CD4-positive, CD25-positive, alpha-beta regulatory T cell (primary cell): ENCODE results near the gene TRAF2. TPM values are rescaled to one million over a fixed set of nuclear protein-coding genes. Genes with fewer than 3 reads are reported as not detected.

ENCODE experiments used
- ATAC-seq, 2 donors: fragments of 150-1000 bp; cut with Tn5 transposase; one replicate each; pipeline ENCODE4 v1.10.0; 2021; ENCODE audit warnings: low read depth in 2 of 2, moderate number of reproducible peaks in 2 of 2, moderate library complexity in 1 of 2
- DNase-seq, 3 donors: peaks; one replicate each; pipeline versions ENCODE4 v3.0.0 to v3.0.0-alpha.2; 2012 to 2022; ENCODE audit warnings: mixed read lengths in 1 of 3
- H3K27ac ChIP-seq: one replicate; pipeline ENCODE4 v1.7.0; 2013; ENCODE audit warnings: mild to moderate bottlenecking, low read length; ENCODE audit not compliant: insufficient read depth, poor library complexity, severe bottlenecking
- H3K27me3 ChIP-seq: one replicate; pipeline ENCODE4 v1.7.0; 2013; ENCODE audit warnings: low read length; ENCODE audit not compliant: control insufficient read depth, insufficient read depth
- H3K36me3 ChIP-seq: one replicate; pipeline ENCODE4 v1.7.0; 2013; ENCODE audit warnings: mild to moderate bottlenecking, low read length, moderate library complexity; ENCODE audit not compliant: control insufficient read depth, insufficient read depth
- H3K4me1 ChIP-seq: 2 replicates; pipeline ENCODE4 v1.7.0; 2013; ENCODE audit warnings: mild to moderate bottlenecking, low read length; ENCODE audit not compliant: insufficient read depth, control insufficient read depth, poor library complexity, severe bottlenecking
- H3K4me3 ChIP-seq: one replicate; pipeline ENCODE4 v1.7.0; 2013; ENCODE audit warnings: low read depth, mild to moderate bottlenecking, low read length, moderate library complexity
- H3K9me3 ChIP-seq, 2 experiments: 1 replicate in 1 of 2; 2 replicates in 1 of 2; pipeline ENCODE4 v1.7.0; 2013; ENCODE audit warnings: low read length in 2 of 2, mild to moderate bottlenecking in 1 of 2, moderate library complexity in 1 of 2; ENCODE audit not compliant: control insufficient read depth in 2 of 2
- H3K27ac Mint-ChIP-seq, 3 donors: one replicate each; pipeline ENCODE4 v1.8.0; 2020 to 2022; ENCODE audit warnings: mild to moderate bottlenecking in 3 of 3, mixed read lengths in 3 of 3, moderate library complexity in 2 of 3
- H3K27me3 Mint-ChIP-seq: one replicate; pipeline ENCODE4 v1.8.0; 2022; ENCODE audit warnings: mild to moderate bottlenecking, mixed read lengths
- H3K36me3 Mint-ChIP-seq: one replicate; pipeline ENCODE4 v1.8.0; 2020; ENCODE audit warnings: mixed read lengths
- H3K4me1 Mint-ChIP-seq, 4 donors: one replicate each; pipeline ENCODE4 v1.8.0; 2020 to 2022; ENCODE audit warnings: mixed read lengths in 4 of 4, mild to moderate bottlenecking in 1 of 4
- H3K4me3 Mint-ChIP-seq, 4 donors: one replicate each; pipeline ENCODE4 v1.8.0; 2020 to 2022; ENCODE audit warnings: mild to moderate bottlenecking in 4 of 4, mixed read lengths in 4 of 4, moderate library complexity in 3 of 4
- H3K9me3 Mint-ChIP-seq, 7 donors: one replicate each; pipeline ENCODE4 v1.8.0; 2020 to 2022; ENCODE audit warnings: mixed read lengths in 7 of 7, mild to moderate bottlenecking in 3 of 7, moderate library complexity in 2 of 7
- polyA plus RNA-seq, 4 donors: library from polyadenylated mRNA; unstranded; fragments of 300-500 nt; fragmentation: Illumina TruSeq; gene quantifications; one replicate each; pipeline ENCODE4 v1.2.3, GENCODE V29; 2021
- total RNA-seq: library from RNA; stranded (reverse); gene quantifications from one replicate; pipeline ENCODE4 v1.2.3, GENCODE V29; 2022

Gene TRAF2
- total and polyA plus RNA-seq, 5 donors from 2014 or later, result 11.0 to 28.6 (median 16.8) TPM

DNA sequence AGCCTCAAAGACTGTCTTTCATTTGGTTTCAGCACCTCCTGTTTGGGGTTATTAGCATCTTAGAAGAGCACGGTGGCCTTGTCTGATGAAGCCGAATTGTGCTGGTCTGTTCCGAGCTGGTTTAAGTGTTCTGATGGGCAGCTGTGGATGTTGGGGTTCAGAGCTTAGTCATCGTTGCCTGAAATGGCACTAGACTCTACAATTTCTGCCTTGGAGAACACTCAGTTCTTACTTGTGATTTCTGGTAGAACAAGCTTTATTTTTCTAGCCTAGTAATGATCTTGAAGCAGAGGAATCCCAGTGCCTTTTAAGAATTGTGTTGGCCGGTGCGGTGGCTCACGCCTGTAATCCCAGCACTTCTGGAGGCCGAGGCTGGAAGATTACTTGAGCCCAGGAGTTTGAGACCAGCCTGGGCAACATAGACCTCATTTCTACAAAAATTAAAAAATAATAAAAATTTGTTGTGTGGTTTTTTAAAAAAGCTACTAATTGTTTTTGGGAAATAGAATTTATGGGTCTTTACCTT, 50.4 kb downstream of the TRAF2 start:
- H3K4me3 Mint-ChIP-seq, result peak overlapping the region in 1 of 4 donors; percentile 34

GRCh38 chr9:136937186-136938001, 51.1 kb downstream of the TRAF2 start:
- ATAC-seq, result no peak
- no peak overlapping the region for H3K27ac Mint-ChIP-seq

More for the DNA sequence above, 50.4 kb downstream of the TRAF2 start:
- no peak overlapping the region for H3K4me3 ChIP-seq
- Mint-ChIP-seq H3K27ac (peak overlapping the region in 1 of 3 donors; percentile 22), H3K9me3 (peaks cover 0 to 3% (median 0%) of the 10 kb centered on the region in 7 donors), H3K27me3 (no peaks in the 10 kb centered on the region), H3K4me1 (peaks cover 0 to 9% (median 3%) of the 10 kb centered on the region in 4 donors), H3K36me3 (peaks cover 20% of the 10 kb centered on the region)
- no peak overlapping the region for H3K27ac ChIP-seq
- no peak for DNase-seq
- peaks cover 19% of the 10 kb centered on the region for H3K36me3 ChIP-seq
- no peaks in the 10 kb centered on the region for H3K4me1 ChIP-seq
- no peaks in the 10 kb centered on the region for H3K9me3 ChIP-seq
- H3K27me3 ChIP-seq, result no peaks in the 10 kb centered on the region
- ATAC-seq, result no peak

DNA sequence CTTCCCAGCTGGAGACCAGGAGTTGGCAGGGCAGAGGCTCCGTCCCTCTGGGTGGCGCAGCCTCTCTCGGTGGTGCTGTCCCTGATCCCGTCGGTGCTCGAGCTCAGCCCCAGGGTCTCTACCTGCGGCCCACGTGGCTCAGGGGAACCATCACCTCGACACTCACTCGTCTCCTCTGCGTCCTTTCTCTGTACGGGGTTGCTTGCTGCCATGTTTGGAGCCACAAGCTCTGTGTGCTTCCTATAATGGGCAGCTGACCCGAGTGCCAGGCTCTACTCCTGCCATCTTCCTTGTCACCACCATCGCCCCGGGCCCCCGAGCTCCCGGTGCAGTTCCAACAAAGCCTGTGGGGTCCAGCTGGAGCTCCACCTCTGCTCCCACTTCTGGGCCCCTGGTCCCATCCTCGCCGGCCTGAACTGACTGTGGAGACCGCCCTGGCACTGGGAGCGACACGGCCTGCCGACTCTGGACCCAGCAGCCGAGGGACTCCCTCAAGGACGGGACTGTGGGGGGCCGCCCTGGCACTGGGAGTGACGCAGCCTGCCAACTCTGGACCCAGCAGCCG, 53.2 kb downstream of the TRAF2 start:
- H3K4me3 Mint-ChIP-seq, result peak overlapping the region in 2 of 4 donors; percentile 24 to 85
- no peak overlapping the region for H3K27ac Mint-ChIP-seq
- Histone ChIP-seq H3K27ac (no peak overlapping the region), H3K9me3 (no peaks in the 10 kb centered on the region), H3K36me3 (peaks cover 30% of the 10 kb centered on the region), H3K4me1 (peaks cover 17% of the 10 kb centered on the region), H3K27me3 (no peaks in the 10 kb centered on the region), H3K4me3 (no peak overlapping the region)
- H3K9me3 Mint-ChIP-seq, result peaks cover 0 to 3% (median 0%) of the 10 kb centered on the region in 7 donors
- peaks cover 14% of the 10 kb centered on the region for H3K36me3 Mint-ChIP-seq
- peaks cover 0 to 11% (median under 1%) of the 10 kb centered on the region in 4 donors for H3K4me1 Mint-ChIP-seq
- ATAC-seq (no peak), DNase-seq (no peak)
- H3K27me3 Mint-ChIP-seq, result peaks cover under 1% of the 10 kb centered on the region

More at GRCh38 chr9:136937186-136938001, 51.1 kb downstream of the TRAF2 start:
- peaks cover 26% of the 10 kb centered on the region for H3K36me3 ChIP-seq
- Mint-ChIP-seq H3K27me3 (no peaks in the 10 kb centered on the region), H3K36me3 (peaks cover 20% of the 10 kb centered on the region), H3K4me1 (peaks cover 0 to 9% (median 3%) of the 10 kb centered on the region in 4 donors), H3K9me3 (peaks cover 0 to 3% (median 0%) of the 10 kb centered on the region in 7 donors), H3K4me3 (peak overlapping the region in 1 of 4 donors; percentile 28)
- no peak for DNase-seq
- no peak overlapping the region for H3K4me3 ChIP-seq
- no peaks in the 10 kb centered on the region for H3K9me3 ChIP-seq
- H3K4me1 ChIP-seq, result peaks cover 2% of the 10 kb centered on the region
- no peak overlapping the region for H3K27ac ChIP-seq
- no peaks in the 10 kb centered on the region for H3K27me3 ChIP-seq

GRCh38 chr9:136939996-136940525, 53.7 kb downstream of the TRAF2 start:
- no peak for ATAC-seq
- H3K4me3 ChIP-seq, result no peak overlapping the region
- H3K4me1 ChIP-seq, result peaks cover 21% of the 10 kb centered on the region
- Mint-ChIP-seq H3K27me3 (peaks cover 5% of the 10 kb centered on the region), H3K4me1 (peaks cover 0 to 15% (median 3%) of the 10 kb centered on the region in 4 donors), H3K4me3 (peak overlapping the region in 2 of 4 donors; percentile 13 to 26), H3K27ac (no peak overlapping the region), H3K9me3 (peaks cover 0 to 3% (median 0%) of the 10 kb centered on the region in 7 donors), H3K36me3 (peaks cover 14% of the 10 kb centered on the region)
- no peaks in the 10 kb centered on the region for H3K27me3 ChIP-seq
- no peak for DNase-seq
- no peaks in the 10 kb centered on the region for H3K9me3 ChIP-seq
- no peak overlapping the region for H3K27ac ChIP-seq
- peaks cover 30% of the 10 kb centered on the region for H3K36me3 ChIP-seq

DNA sequence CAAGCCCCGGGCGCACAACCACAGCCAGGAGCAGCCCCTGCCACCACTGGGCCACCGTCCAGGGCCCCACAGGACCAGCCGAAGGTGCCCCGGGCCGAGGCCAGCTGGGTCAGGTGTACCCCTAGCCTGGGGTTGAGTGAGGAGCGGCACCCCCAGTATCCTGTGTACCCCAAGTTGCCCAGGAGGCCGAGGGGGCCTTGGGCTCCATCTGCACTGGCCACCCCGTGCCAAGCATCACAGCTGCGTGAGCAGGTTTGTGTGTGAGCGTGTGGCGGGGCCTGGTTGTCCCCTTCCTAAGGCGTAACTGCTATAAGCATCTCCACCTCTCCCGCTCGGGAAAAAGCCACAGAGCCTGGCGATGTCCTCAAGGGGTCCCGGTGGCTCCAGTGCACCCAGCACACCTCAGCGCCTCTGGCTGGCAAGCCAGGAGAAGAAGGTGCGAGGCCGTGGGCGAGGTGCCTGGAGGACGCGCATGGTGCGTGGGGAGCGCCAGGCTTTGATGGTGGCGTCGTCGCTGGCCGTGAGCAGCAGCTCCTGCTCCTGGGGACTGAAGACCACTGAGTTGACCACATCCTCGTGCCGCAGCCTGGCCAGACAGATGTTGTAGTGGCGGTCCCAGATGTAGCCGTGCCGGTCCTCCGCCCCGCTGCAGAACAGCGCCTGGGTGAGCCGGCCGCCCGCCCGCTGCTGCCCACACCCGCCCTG, 54.4 kb downstream of the TRAF2 start:
- no peak overlapping the region for H3K27ac ChIP-seq
- ATAC-seq (no peak), DNase-seq (no peak)
- no peaks in the 10 kb centered on the region for H3K9me3 ChIP-seq
- Mint-ChIP-seq H3K27me3 (peaks cover 5% of the 10 kb centered on the region), H3K9me3 (peaks cover 0 to 3% (median 0%) of the 10 kb centered on the region in 7 donors), H3K27ac (no peak overlapping the region), H3K4me1 (peaks cover 0 to 15% (median 3%) of the 10 kb centered on the region in 4 donors), H3K4me3 (peak overlapping the region in 1 of 4 donors; percentile 26), H3K36me3 (peaks cover 14% of the 10 kb centered on the region)
- H3K27me3 ChIP-seq, result no peaks in the 10 kb centered on the region
- H3K36me3 ChIP-seq, result peaks cover 30% of the 10 kb centered on the region
- H3K4me1 ChIP-seq, result peaks cover 23% of the 10 kb centered on the region
- H3K4me3 ChIP-seq, result no peak overlapping the region

DNA sequence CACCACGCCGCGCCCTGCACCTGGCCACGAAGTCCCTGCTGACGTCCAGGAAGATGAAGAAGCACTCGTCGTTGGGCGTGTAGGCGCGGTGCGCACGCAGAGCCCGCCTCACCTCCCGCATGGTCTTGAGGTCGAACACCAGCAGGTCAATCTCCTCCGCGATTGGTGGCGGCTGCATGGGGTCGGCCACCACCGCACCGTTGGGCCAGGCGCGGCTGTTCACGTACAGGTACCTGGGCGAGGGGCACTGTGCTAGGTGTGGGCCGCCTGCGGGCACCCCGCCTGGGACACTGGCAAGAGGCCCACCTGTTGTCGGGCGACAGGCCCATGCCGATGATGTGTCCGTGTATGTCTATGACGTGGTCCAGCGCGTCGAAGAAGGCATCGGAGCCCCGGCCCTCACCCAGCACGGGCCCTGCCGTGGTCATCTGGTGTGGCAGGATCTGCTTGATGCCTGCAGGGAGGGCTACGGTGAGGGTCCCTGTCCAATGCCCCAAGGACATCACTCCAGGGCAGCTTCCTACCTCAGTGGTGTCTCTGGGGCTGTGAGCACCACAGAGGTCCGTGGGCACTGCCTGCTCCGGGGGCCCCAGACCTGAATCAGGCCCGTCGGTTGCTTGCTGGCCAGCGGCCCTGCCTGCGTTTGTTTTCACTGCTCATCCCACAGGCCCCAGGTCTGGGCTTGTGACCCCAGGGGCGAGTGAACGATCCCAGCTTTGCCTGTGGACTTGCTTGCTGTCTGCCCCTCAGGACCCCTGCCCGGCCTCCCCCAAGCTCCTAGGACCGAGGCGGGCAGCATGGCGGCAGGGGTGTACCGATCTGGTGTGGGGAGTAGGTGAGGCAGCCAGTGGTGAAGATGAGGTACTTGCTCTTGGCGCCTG, 55.2 kb downstream of the TRAF2 start:
- Histone ChIP-seq H3K4me3 (no peak overlapping the region), H3K27me3 (no peaks in the 10 kb centered on the region), H3K27ac (no peak overlapping the region), H3K9me3 (no peaks in the 10 kb centered on the region), H3K4me1 (peaks cover 23% of the 10 kb centered on the region), H3K36me3 (peaks cover 30% of the 10 kb centered on the region)
- peaks cover 0 to 15% (median 3%) of the 10 kb centered on the region in 4 donors for H3K4me1 Mint-ChIP-seq
- ATAC-seq, result no peak
- no peak for DNase-seq
- H3K9me3 Mint-ChIP-seq, result peaks cover 0 to 3% (median 0%) of the 10 kb centered on the region in 7 donors
- no peak overlapping the region for H3K27ac Mint-ChIP-seq
- peaks cover 12% of the 10 kb centered on the region for H3K36me3 Mint-ChIP-seq
- H3K4me3 Mint-ChIP-seq, result peak overlapping the region in 1 of 4 donors; percentile 21
- H3K27me3 Mint-ChIP-seq, result peaks cover 5% of the 10 kb centered on the region
